ENCODE results near the gene USP10. TPM values are rescaled to one million over a fixed set of nuclear protein-coding genes. Genes with fewer than 3 reads are reported as not detected.
"Not testable (repeated sequence)": the region's sequence is repeated elsewhere in the genome, so short reads cannot be mapped to it uniquely, and the experiment has no call there.

USP10 gene
- total and polyA plus RNA-seq, 7 donors: 17.1 to 64.3 (median 43.9) TPM

DNA sequence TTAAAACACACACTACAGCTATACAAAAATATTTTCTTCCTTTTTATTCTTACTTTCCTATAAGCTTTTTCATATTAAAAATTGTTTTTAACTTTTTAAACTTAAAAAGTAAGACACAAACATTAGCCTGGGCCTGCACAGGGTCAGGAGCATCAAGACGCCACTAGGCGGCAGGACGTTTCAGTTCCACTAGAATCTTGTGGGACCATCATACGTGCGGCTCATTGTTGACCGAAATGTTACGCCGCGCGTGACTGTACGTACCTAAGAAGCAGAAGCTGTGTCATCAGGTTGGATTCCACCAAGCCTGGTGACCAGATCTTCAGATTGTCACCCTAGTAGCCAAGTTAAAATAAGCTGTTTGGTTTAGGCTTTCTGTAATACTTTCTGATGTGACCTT, 47.1 kb downstream of the USP10 start:
- peaks cover 0 to 37% (median 19%) of the 10 kb centered on the region in 4 donors for H3K4me1 ChIP-seq
- WGBS, 2 donors: 96 to 97% methylated on average over 11 of the region's 11 CpGs

DNA sequence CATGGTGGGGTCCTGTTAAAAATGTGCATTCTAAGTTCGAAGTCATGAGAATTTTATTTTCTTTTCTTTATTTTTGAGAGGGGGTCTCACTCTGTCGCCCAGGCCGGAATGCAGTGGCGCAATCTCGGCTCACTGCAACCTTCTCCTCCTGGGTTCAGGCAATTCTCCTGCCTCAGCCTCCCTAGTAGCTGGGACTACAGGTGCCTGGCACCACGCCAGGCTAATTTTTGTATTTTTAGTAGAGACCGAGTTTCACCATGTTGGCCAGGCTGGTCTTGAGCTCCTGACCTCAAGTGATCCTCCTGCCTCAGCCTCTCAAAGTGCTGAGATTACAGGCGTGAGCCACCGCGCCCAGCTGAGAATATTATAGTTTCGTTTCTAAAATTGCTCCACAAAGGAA, 48.4 kb downstream of the USP10 start:
- WGBS, 2 donors: 87 to 95% methylated on average over 11 of the region's 11 CpGs
- peaks cover 0 to 17% (median 0%) of the 10 kb centered on the region in 4 donors for H3K36me3 ChIP-seq
- H3K4me3 ChIP-seq; DNase-seq; intact Hi-C loops (cut with DNase I); H3K27me3 ChIP-seq; H3K27ac ChIP-seq; H3K9me3 ChIP-seq: not testable (repeated sequence)
- H3K4me1 ChIP-seq: peaks cover 0 to 29% (median 12%) of the 10 kb centered on the region in 4 donors

More for the DNA sequence above, 47.1 kb downstream of the USP10 start:
- no peaks in the 10 kb centered on the region for H3K27me3 ChIP-seq
- intact Hi-C loops (cut with DNase I): no loop called here
- peaks cover 0 to 17% (median 0%) of the 10 kb centered on the region in 4 donors for H3K36me3 ChIP-seq
- no peak overlapping the region for H3K27ac ChIP-seq
- H3K4me3 ChIP-seq: no peak overlapping the region
- H3K9me3 ChIP-seq: no peaks in the 10 kb centered on the region
- no peak for DNase-seq
- TF ChIP-seq POLR2AphosphoS5 (IDR thresholded peaks at IDR 0.05) (no peak), POLR2A (IDR thresholded peaks at IDR 0.05) (no peak), EP300 (IDR thresholded peaks at IDR 0.05) (no peak)
- TF ChIP-seq, protein P1, sequence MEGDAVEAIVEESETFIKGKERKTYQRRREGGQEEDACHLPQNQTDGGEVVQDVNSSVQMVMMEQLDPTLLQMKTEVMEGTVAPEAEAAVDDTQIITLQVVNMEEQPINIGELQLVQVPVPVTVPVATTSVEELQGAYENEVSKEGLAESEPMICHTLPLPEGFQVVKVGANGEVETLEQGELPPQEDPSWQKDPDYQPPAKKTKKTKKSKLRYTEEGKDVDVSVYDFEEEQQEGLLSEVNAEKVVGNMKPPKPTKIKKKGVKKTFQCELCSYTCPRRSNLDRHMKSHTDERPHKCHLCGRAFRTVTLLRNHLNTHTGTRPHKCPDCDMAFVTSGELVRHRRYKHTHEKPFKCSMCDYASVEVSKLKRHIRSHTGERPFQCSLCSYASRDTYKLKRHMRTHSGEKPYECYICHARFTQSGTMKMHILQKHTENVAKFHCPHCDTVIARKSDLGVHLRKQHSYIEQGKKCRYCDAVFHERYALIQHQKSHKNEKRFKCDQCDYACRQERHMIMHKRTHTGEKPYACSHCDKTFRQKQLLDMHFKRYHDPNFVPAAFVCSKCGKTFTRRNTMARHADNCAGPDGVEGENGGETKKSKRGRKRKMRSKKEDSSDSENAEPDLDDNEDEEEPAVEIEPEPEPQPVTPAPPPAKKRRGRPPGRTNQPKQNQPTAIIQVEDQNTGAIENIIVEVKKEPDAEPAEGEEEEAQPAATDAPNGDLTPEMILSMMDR (IDR thresholded peaks at IDR 0.05): no peak

GRCh38 chr16:84749072-84749471, 49.3 kb downstream of the USP10 start:
- H3K4me1 ChIP-seq: peaks cover 0 to 37% (median 14%) of the 10 kb centered on the region in 4 donors
- DNase-seq: no peak
- H3K27me3 ChIP-seq: no peaks in the 10 kb centered on the region
- WGBS, 2 donors: 93 to 94% methylated on average over 2 of the region's 2 CpGs
- no peaks in the 10 kb centered on the region for H3K9me3 ChIP-seq
- H3K27ac ChIP-seq: peak overlapping the region in 3 of 4 donors; percentile 44 to 73 (median 61)
- no peak overlapping the region for H3K4me3 ChIP-seq
- peaks cover 0 to 17% (median 0%) of the 10 kb centered on the region in 4 donors for H3K36me3 ChIP-seq
- intact Hi-C loops (cut with DNase I): no loop called here
- TF ChIP-seq POLR2AphosphoS5 (IDR thresholded peaks at IDR 0.05): no peak

DNA sequence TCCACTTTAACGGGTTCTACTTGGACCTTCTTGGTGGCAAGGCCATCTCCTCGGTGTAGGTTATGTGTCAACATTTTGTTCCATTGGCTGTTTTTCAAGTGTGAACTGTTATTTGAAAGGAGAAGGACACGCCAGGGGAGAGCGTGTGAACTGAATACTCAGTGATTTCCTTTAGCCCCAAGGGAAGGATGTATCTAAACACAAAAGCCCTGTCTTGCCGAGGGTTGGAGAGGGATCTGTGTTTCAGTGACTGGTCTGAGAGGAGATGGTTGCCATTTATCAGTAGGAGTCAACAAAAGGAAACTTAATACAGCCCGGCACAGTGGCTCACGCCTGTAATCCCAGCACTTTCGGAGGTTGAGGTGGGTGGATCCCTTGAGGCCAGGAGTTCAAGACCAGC, 50.0 kb downstream of the USP10 start:
- Histone ChIP-seq H3K36me3 (peaks cover 0 to 14% (median 0%) of the 10 kb centered on the region in 4 donors), H3K4me1 (peaks cover 0 to 44% (median 19%) of the 10 kb centered on the region in 4 donors), H3K27ac (peak overlapping the region; percentile 12 to 73 (median 52)), H3K9me3 (no peaks in the 10 kb centered on the region), H3K27me3 (no peaks in the 10 kb centered on the region), H3K4me3 (no peak overlapping the region)
- intact Hi-C loops (cut with DNase I): no loop called here
- TF ChIP-seq, protein P1 (IDR thresholded peaks at IDR 0.05): no peak
- no peak for TF ChIP-seq POLR2AphosphoS5 (IDR thresholded peaks at IDR 0.05)
- TF ChIP-seq POLR2A (IDR thresholded peaks at IDR 0.05): no peak
- 80% methylated on average over 8 of the region's 8 CpGs for WGBS, 2 donors
- DNase-seq: no peak

DNA sequence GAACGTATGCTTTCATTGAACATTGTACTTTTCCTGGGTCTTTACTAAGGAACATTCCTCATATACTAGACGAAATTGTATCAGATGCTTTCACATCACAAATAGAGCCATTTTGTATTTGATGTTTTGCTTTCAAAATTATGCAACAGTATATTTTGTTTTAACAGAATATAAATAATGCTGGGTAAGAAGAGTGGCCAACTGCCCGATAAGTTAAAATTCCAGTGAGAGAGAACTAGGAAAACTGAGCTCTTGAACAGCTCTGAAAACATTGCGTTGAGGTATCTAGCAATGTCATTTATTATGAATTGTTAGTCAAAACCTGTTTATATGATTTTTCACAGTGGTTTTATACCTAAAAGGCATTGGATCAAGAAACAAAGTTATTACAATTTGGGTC, 50.8 kb downstream of the USP10 start:
- intact Hi-C loops (cut with DNase I): no loop called here
- H3K36me3 ChIP-seq: peaks cover 0 to 7% (median 0%) of the 10 kb centered on the region in 4 donors

More for the DNA sequence above, 50.8 kb downstream of the USP10 start:
- Histone ChIP-seq H3K4me1 (peaks cover 0 to 51% (median 26%) of the 10 kb centered on the region in 4 donors), H3K9me3 (no peaks in the 10 kb centered on the region), H3K27me3 (no peaks in the 10 kb centered on the region), H3K4me3 (no peak overlapping the region), H3K27ac (peak overlapping the region in 3 of 4 donors; percentile 44 to 73 (median 61))
- TF ChIP-seq, protein P1 (IDR thresholded peaks at IDR 0.05): no peak
- TF ChIP-seq EP300 (IDR thresholded peaks at IDR 0.05): no peak
- WGBS, 2 donors: 82 to 88% methylated on average over 4 of the region's 4 CpGs
- DNase-seq: no peak

Data from sigmoid colon (tissue), 7 donors.